Mammary epithelial cell (primary cell): ENCODE data around the gene ZC3H4.

Experiments used
- EZH2 ChIP-seq: IDR thresholded peaks from 2 replicates; pipeline ENCODE4 v1.6.1; 2012; ENCODE audit warnings: low read length, inconsistent platforms, borderline replicate concordance
- TF ChIP-seq, protein P1 (sequence below), 2 donors: IDR thresholded peaks in 1 of 2; conservative IDR thresholded peaks in 1 of 2; 2 replicates each; pipeline ENCODE4 v1.5.1; 2011 to 2012; ENCODE audit warnings: inconsistent platforms in 2 of 2, low read length in 2 of 2, mild to moderate bottlenecking in 2 of 2, control low read depth in 1 of 2, low read depth in 1 of 2; ENCODE audit not compliant: insufficient read depth in 1 of 2; ENCODE audit errors: extremely low read depth in 1 of 2

GRCh38 chr19:47026889-47027288 lies 86.7 kb downstream of the ZC3H4 start:
- TF ChIP-seq, protein P1, sequence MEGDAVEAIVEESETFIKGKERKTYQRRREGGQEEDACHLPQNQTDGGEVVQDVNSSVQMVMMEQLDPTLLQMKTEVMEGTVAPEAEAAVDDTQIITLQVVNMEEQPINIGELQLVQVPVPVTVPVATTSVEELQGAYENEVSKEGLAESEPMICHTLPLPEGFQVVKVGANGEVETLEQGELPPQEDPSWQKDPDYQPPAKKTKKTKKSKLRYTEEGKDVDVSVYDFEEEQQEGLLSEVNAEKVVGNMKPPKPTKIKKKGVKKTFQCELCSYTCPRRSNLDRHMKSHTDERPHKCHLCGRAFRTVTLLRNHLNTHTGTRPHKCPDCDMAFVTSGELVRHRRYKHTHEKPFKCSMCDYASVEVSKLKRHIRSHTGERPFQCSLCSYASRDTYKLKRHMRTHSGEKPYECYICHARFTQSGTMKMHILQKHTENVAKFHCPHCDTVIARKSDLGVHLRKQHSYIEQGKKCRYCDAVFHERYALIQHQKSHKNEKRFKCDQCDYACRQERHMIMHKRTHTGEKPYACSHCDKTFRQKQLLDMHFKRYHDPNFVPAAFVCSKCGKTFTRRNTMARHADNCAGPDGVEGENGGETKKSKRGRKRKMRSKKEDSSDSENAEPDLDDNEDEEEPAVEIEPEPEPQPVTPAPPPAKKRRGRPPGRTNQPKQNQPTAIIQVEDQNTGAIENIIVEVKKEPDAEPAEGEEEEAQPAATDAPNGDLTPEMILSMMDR (conservative IDR thresholded peaks at IDR 0.05 in 1 of 2, IDR thresholded peaks at IDR 0.05 in 1 of 2; ENCODE audit: extremely low read depth in 1 of 2, insufficient read depth in 1 of 2, low read depth in 1 of 2, low read length in 2 of 2): no peak
- TF ChIP-seq EZH2: no peak
